K562 (cell line): ENCODE measurements around the gene EME2. TPM values are rescaled to one million over a fixed set of nuclear protein-coding genes. Genes with fewer than 3 reads are reported as not detected.

Experiments used
- FOXJ3 ChIP-seq: sonication (generic); formaldehyde crosslinking; IDR thresholded peaks from 2 replicates; pipeline ENCODE4 v1.4.0; 2020; ENCODE audit warnings: mild to moderate bottlenecking, missing genetic modification reagents
- FUS ChIP-seq: fragments of 200-400 bp; formaldehyde crosslinking; optimal IDR thresholded peaks from 2 replicates; pipeline ENCODE3; 2017; ENCODE audit warnings: low read depth, low read length
- ILK ChIP-seq: fragments of 450-650 bp; IDR thresholded peaks from 2 replicates; pipeline ENCODE4 v1.6.1; 2016; ENCODE audit warnings: missing genetic modification characterization, low read depth, mild to moderate bottlenecking, missing compliant biosample characterization, moderate library complexity, borderline replicate concordance
- RAD21 ChIP-seq, 2 experiments: fragments of 250-450 bp in 1 of 2; fragments of 450-650 bp in 1 of 2; sonication (Bioruptor Pico) in 1 of 2; formaldehyde crosslinking in 1 of 2; IDR thresholded peaks in 1 of 2; conservative IDR thresholded peaks in 1 of 2; 2 replicates each; pipeline versions ENCODE4 v1.4.0 to v1.8.0; 2020 to 2022; ENCODE audit warnings: mild to moderate bottlenecking in 2 of 2, moderate library complexity in 1 of 2
- RFX7 ChIP-seq: fragments of 250-450 bp; sonication (Bioruptor Pico); IDR thresholded peaks from 2 replicates; pipeline ENCODE4 v1.5.1; 2021; ENCODE audit warnings: mild to moderate bottlenecking
- SMAD2 ChIP-seq: fragments of 150-350 bp; IDR thresholded peaks from 2 replicates; pipeline ENCODE4 v1.6.1; 2014; ENCODE audit warnings: low read depth, mild to moderate bottlenecking, low read length
- ZNF140 ChIP-seq: fragments of 250-450 bp; sonication (Bioruptor Pico); IDR thresholded peaks from 2 replicates; pipeline ENCODE4 v1.8.0; 2021; ENCODE audit warnings: moderate library complexity, mild to moderate bottlenecking, inconsistent platforms
- ZNF175 ChIP-seq: fragments of 200-800 bp; sonication (Bioruptor generic); IDR thresholded peaks from 2 replicates; pipeline ENCODE4 v1.6.1; 2016; ENCODE audit warnings: low read depth, mild to moderate bottlenecking, missing genetic modification characterization, missing compliant biosample characterization
- polyA plus RNA-seq, 8 experiments: library from polyadenylated mRNA; depleted of rRNA in 4 of 8; stranded (reverse) in 5 of 8; unstranded in 3 of 8; fragments of >200 nt; fragmentation: Nextera tagmentation in 2 of 8; fragmentation: Illumina TruSeq in 1 of 8; extraction: Ambion mirVana in 2 of 8; extraction: Trizol in 1 of 8; gene quantifications; 2 replicates each; pipeline versions ENCODE4 v1.2.1 to v1.2.3, GENCODE V29; 2011 to 2014; ENCODE audit warnings: inconsistent platforms in 1 of 8, missing spikeins in 1 of 8
- total RNA-seq, 7 experiments: library from RNA; depleted of rRNA in 6 of 7; stranded (reverse); fragments of >200 nt in 6 of 7; fragmentation: Illumina TruSeq in 2 of 7; extraction: Trizol in 2 of 7; gene quantifications; 2 replicates each; pipeline versions ENCODE4 v1.2.1 to v1.2.3, GENCODE V29; 2011 to 2021; ENCODE audit warnings: low replicate concordance in 1 of 7
- TF ChIP-seq, protein P1 (sequence below): fragments of 450-650 bp; IDR thresholded peaks from 2 replicates; pipeline ENCODE4 v1.6.1; 2017; ENCODE audit warnings: antibody characterized with exemption
- TF ChIP-seq, protein P2 (sequence below): sonication (generic); formaldehyde crosslinking; IDR thresholded peaks from 2 replicates; pipeline ENCODE4 v1.8.0; 2022; ENCODE audit warnings: mild to moderate bottlenecking, missing genetic modification reagents, borderline replicate concordance
- TF ChIP-seq, protein P3 (sequence below), 2 experiments: fragments of 450-650 bp in 1 of 2; sonication (generic) in 1 of 2; formaldehyde crosslinking; conservative IDR thresholded peaks; 2 replicates each; pipeline versions ENCODE4 v1.4.0 to v1.8.1; 2020 to 2022; ENCODE audit warnings: mild to moderate bottlenecking in 1 of 2, missing genetic modification reagents in 1 of 2
- TF ChIP-seq, protein P4 (sequence below), 2 experiments: fragments of 450-650 bp; formaldehyde crosslinking in 1 of 2; IDR thresholded peaks; 2 replicates each; pipeline versions ENCODE4 v1.4.0 to v1.6.1; 2014 to 2020; ENCODE audit warnings: mild to moderate bottlenecking in 2 of 2, borderline replicate concordance in 1 of 2, low read depth in 1 of 2

The EME2 gene
- total and polyA plus RNA-seq, 9 of the 15 experiments (the other 6 are each of a cell fraction or from before 2014, with no cell fraction given): 0.35 to 19.9 (median 3.5) TPM

DNA sequence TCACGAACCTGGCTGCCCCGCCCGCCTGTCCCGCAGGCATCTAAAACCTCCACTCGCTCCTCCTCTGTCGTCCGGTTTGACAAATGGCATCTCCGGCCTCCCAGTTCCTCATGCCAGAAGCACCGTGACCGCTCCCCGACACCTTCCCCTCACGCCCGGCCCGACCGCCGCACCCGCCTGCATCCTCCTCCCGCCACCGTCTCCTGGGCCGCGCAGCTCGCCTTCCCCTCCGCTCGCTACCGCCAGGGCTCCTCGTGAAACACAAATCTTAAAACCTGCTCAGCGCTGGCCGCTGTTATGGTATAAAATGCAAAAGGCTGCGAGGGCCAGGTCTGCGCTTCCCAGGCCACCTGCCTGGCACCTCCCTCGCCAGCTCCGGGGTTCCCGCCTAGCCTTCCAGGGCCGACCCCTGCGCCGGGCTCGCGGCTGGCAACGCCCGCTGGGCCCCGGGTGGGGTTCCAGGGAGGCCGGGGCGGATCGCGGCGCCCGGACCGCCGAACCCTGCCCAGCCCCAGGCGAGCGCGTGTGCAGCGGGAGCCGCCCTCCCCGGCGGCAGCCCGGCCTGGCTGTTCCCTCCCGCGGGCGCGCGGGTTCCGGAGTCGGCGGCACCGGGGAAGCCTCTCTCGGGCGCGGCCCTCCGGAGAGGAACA lies 9.3 kb downstream of the EME2 start (continued):
- TF ChIP-seq FOXJ3 (CRISPR knock-in tag): no peak
- TF ChIP-seq RFX7 (CRISPR knock-in tag): no peak
- TF ChIP-seq FUS: peak; percentile 69
- no peak for TF ChIP-seq ILK (tag)
- TF ChIP-seq RAD21 (CRISPR knock-in tag; conservative IDR thresholded peaks at IDR 0.05 in 1 of 2, IDR thresholded peaks at IDR 0.05 in 1 of 2): no peak
- TF ChIP-seq, protein P1, sequence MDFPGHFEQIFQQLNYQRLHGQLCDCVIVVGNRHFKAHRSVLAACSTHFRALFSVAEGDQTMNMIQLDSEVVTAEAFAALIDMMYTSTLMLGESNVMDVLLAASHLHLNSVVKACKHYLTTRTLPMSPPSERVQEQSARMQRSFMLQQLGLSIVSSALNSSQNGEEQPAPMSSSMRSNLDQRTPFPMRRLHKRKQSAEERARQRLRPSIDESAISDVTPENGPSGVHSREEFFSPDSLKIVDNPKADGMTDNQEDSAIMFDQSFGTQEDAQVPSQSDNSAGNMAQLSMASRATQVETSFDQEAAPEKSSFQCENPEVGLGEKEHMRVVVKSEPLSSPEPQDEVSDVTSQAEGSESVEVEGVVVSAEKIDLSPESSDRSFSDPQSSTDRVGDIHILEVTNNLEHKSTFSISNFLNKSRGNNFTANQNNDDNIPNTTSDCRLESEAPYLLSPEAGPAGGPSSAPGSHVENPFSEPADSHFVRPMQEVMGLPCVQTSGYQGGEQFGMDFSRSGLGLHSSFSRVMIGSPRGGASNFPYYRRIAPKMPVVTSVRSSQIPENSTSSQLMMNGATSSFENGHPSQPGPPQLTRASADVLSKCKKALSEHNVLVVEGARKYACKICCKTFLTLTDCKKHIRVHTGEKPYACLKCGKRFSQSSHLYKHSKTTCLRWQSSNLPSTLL: no peak
- no peak for TF ChIP-seq ZNF140
- TF ChIP-seq, protein P2, sequence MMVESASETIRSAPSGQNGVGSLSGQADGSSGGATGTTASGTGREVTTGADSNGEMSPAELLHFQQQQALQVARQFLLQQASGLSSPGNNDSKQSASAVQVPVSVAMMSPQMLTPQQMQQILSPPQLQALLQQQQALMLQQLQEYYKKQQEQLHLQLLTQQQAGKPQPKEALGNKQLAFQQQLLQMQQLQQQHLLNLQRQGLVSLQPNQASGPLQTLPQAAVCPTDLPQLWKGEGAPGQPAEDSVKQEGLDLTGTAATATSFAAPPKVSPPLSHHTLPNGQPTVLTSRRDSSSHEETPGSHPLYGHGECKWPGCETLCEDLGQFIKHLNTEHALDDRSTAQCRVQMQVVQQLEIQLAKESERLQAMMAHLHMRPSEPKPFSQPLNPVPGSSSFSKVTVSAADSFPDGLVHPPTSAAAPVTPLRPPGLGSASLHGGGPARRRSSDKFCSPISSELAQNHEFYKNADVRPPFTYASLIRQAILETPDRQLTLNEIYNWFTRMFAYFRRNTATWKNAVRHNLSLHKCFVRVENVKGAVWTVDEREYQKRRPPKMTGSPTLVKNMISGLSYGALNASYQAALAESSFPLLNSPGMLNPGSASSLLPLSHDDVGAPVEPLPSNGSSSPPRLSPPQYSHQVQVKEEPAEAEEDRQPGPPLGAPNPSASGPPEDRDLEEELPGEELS (CRISPR knock-in tag): no peak
- no peak for TF ChIP-seq SMAD2
- no peak for TF ChIP-seq ZNF175 (CRISPR knock-in tag)
- TF ChIP-seq, protein P3, sequence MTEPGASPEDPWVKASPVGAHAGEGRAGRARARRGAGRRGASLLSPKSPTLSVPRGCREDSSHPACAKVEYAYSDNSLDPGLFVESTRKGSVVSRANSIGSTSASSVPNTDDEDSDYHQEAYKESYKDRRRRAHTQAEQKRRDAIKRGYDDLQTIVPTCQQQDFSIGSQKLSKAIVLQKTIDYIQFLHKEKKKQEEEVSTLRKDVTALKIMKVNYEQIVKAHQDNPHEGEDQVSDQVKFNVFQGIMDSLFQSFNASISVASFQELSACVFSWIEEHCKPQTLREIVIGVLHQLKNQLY (CRISPR knock-in tag; conservative IDR thresholded peaks at IDR 0.05): no peak
- TF ChIP-seq, protein P4, sequence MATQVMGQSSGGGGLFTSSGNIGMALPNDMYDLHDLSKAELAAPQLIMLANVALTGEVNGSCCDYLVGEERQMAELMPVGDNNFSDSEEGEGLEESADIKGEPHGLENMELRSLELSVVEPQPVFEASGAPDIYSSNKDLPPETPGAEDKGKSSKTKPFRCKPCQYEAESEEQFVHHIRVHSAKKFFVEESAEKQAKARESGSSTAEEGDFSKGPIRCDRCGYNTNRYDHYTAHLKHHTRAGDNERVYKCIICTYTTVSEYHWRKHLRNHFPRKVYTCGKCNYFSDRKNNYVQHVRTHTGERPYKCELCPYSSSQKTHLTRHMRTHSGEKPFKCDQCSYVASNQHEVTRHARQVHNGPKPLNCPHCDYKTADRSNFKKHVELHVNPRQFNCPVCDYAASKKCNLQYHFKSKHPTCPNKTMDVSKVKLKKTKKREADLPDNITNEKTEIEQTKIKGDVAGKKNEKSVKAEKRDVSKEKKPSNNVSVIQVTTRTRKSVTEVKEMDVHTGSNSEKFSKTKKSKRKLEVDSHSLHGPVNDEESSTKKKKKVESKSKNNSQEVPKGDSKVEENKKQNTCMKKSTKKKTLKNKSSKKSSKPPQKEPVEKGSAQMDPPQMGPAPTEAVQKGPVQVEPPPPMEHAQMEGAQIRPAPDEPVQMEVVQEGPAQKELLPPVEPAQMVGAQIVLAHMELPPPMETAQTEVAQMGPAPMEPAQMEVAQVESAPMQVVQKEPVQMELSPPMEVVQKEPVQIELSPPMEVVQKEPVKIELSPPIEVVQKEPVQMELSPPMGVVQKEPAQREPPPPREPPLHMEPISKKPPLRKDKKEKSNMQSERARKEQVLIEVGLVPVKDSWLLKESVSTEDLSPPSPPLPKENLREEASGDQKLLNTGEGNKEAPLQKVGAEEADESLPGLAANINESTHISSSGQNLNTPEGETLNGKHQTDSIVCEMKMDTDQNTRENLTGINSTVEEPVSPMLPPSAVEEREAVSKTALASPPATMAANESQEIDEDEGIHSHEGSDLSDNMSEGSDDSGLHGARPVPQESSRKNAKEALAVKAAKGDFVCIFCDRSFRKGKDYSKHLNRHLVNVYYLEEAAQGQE (IDR thresholded peaks at IDR 0.05; ENCODE audit: borderline replicate concordance): no peak
- TF ChIP-seq, protein P4 (CRISPR knock-in tag; IDR thresholded peaks at IDR 0.05; ENCODE audit: low read depth): 0 out of 2 replicates have a peak, but pooled peaks have one; percentile 13
